Stromal cell of bone marrow (primary cell): Measurements from ENCODE around the gene RGS12.

Experiments
- DNase-seq: peaks from one replicate; pipeline ENCODE4 v3.0.0-alpha.2; 2012; ENCODE audit warnings: low read depth

Gene RGS12

GRCh38 chr4:3332498-3332897 lies 39.7 kb downstream of the RGS12 start:
- no peak for DNase-seq

GRCh38 chr4:3334316-3334715 lies 41.5 kb downstream of the RGS12 start:
- DNase-seq = no peak

GRCh38 chr4:3335385-3335784 lies 42.6 kb downstream of the RGS12 start:
- DNase-seq = no peak

GRCh38 chr4:3335982-3336381 lies 43.2 kb downstream of the RGS12 start:
- DNase-seq = no peak

- DNase-seq = no peak
Measured at GRCh38 chr4:3336382-3337356, 43.8 kb downstream of the RGS12 start.

GRCh38 chr4:3337357-3337732 lies 44.5 kb downstream of the RGS12 start:
- DNase-seq = no peak

- DNase-seq = no peak
Measured at GRCh38 chr4:3337811-3338210, 45.0 kb downstream of the RGS12 start.

GRCh38 chr4:3338321-3338838 lies 45.6 kb downstream of the RGS12 start:
- no peak for DNase-seq

- no peak for DNase-seq
Measured at GRCh38 chr4:3338976-3339531, 46.2 kb downstream of the RGS12 start.

- DNase-seq = no peak
Measured at GRCh38 chr4:3339577-3339976, 46.8 kb downstream of the RGS12 start.

- DNase-seq = no peak
Measured at GRCh38 chr4:3340038-3340699, 47.3 kb downstream of the RGS12 start.

GRCh38 chr4:3340700-3341083 lies 47.9 kb downstream of the RGS12 start:
- DNase-seq = no peak

GRCh38 chr4:3341760-3342159 lies 48.9 kb downstream of the RGS12 start:
- DNase-seq = no peak

GRCh38 chr4:3342182-3342854 lies 49.5 kb downstream of the RGS12 start:
- DNase-seq = peak; percentile 38
